ENCODE results near the gene LGALS1. TPM values are rescaled to one million over a fixed set of nuclear protein-coding genes. Genes with fewer than 3 reads are reported as not detected.

The LGALS1 gene
- total RNA-seq, 1 experiment from 2014 or later, result 1,080 TPM

DNA sequence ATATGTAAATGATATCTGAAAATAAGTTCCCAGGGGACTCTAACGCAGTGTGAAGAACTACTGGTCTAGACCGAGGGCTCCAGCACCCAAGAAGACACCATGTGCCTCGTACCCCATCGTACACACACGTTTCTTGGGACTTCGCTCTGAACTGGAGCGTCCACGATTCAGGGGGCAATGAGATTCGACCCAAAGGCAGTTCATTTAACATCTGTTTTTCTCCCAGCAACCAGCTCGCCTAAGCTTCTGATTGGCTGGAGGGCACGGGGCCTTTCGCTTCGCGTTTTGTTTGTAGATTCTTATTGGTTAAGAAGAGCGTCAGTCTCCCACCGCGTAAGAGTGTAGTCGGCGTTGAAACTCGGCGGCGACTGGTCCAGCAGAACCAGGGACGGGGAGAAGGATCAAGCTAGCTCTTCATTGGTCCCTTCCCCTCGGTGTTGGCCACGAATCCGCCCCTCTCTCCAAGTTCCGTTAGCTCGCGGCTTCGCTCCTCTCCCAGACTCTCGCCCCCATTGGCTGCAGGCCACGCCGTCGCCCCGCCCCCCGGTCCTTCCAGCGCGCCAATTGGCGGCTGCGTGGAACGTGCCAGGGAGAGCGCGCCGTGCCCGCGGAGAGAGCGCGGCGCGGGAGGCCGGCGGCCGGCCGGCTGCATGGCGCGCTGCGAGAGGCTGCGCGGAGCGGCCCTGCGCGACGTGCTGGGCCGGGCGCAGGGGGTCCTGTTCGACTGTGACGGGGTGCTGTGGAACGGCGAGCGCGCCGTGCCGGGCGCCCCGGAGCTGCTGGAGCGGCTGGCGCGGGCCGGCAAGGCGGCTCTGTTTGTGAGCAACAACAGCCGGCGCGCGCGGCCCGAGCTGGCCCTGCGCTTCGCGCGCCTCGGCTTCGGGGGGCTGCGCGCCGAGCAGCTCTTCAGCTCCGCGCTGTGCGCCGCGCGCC is 17.0 kb upstream of the LGALS1 start, which contains the start of gene PDXP:
TSS of gene PDXP (plus strand) at position 591 of the 933 bp plus-strand sequence. CDS start at position 651, 60 bp downstream.
- H3K79me2 ChIP-seq (ENCODE audit: insufficient read depth, low read length), result peaks cover 39% of the 10 kb centered on the region
- H3K4me2 ChIP-seq (ENCODE audit: low read length), result peak within 1 kb of the TSS; percentile 97
- H3K4me3 ChIP-seq (replicated peaks in 1 of 2; ENCODE audit: low read depth in 1 of 2, low read length in 2 of 2), result peak within 1 kb of the TSS; percentile 86 to 93
- BruUV-seq (replicated peaks), result no TSS peak
- CTCF ChIA-PET, result interaction anchor here (0.7 to 2.4 kb wide), 11 partner anchors 15 to 122 kb away, joined by 3 to 38 read pairs (median 5); partner anchors contain the start of gene LGALS1
- H3K4me1 ChIP-seq (ENCODE audit: control insufficient read depth in 1 of 2, insufficient read depth in 2 of 2, low read length in 2 of 2), result peaks cover 11 to 30% of the 10 kb centered on the region in 2 experiments; a peak in 3 of 4 replicates
- RAD21 ChIA-PET (ENCODE audit: low non-redundant PET in 1 of 2, low total read pairs in 2 of 2, uncharacterized antibody in 2 of 2, unreplicated experiment in 2 of 2), result interaction anchor here (0.5 to 1.3 kb wide), 7 partner anchors 10 to 483 kb away, joined by 3 to 5 read pairs (median 3); partner anchors contain the start of gene LGALS1 (in 1 of the 2)
- no peaks in the 10 kb centered on the region for H3K27me3 ChIP-seq (ENCODE audit: insufficient read depth, low read length)
- ATAC-seq (peak; percentile 96), DNase-seq (ENCODE audit: low read depth, low spot score) (peak; percentile 100)
- H3K27ac ChIP-seq (ENCODE audit: low read depth, low read length), result peak within 1 kb of the TSS; percentile 86
- no peak within 1 kb of the TSS for H2AFZ ChIP-seq (ENCODE audit: low read depth, low read length, poor library complexity, severe bottlenecking)
- POLR2A ChIA-PET, result interaction anchor here (0.6 to 3.6 kb wide), 18 partner anchors 9 to 149 kb away, joined by 3 to 71 read pairs (median 5); partner anchors contain the start of genes GCAT, GGA1, LGALS1 and NOL12
- peak within 1 kb of the TSS; percentile 88 for H3K9ac ChIP-seq (ENCODE audit: low read length)
- peaks cover 5 to 12% of the 10 kb centered on the region in 2 experiments; a peak in 2 of 4 replicates for H3K36me3 ChIP-seq (ENCODE audit: control insufficient read depth in 1 of 2, insufficient read depth in 2 of 2, low read length in 2 of 2)
- H4K20me1 ChIP-seq (ENCODE audit: insufficient read depth), result no peaks in the 10 kb centered on the region
- intact Hi-C loops (cut with micrococcal nuclease), result no loop called here
- no peaks in the 10 kb centered on the region for H3K9me3 ChIP-seq (ENCODE audit: control insufficient read depth in 1 of 2, insufficient read depth in 1 of 2, low read depth in 1 of 2, low read length in 2 of 2)
- TF ChIP-seq CTCF (IDR thresholded peaks at IDR 0.05 in 2 of 3, conservative IDR thresholded peaks at IDR 0.05 in 1 of 3; ENCODE audit: borderline replicate concordance in 1 of 3, insufficient read depth in 1 of 3, low read depth in 2 of 3, low read length in 2 of 3), result no peak
- TF ChIP-seq CEBPB (IDR thresholded peaks at IDR 0.05; ENCODE audit: low read depth), result no peak
- no peak for TF ChIP-seq YY1 (IDR thresholded peaks at IDR 0.05; ENCODE audit: extremely low read depth, insufficient replicate concordance, low read depth, low read length)
- TF ChIP-seq ATF3 (IDR thresholded peaks at IDR 0.05), result no peak
- TF ChIP-seq POLR2AphosphoS5 (IDR thresholded peaks at IDR 0.05; ENCODE audit: low read depth, low read length), result peak; percentile 65
- TF ChIP-seq TCF7L2 (IDR thresholded peaks at IDR 0.05; ENCODE audit: borderline replicate concordance, extremely low read depth, insufficient read depth, insufficient read length), result peak; percentile 10
- no peak for TF ChIP-seq FOSL1 (IDR thresholded peaks at IDR 0.05; ENCODE audit: low read depth)
- peak; percentile 79; the same call in 1 of the 2 replicates for TF ChIP-seq ZFX (IDR thresholded peaks at IDR 0.05)
- TF ChIP-seq SP1 (IDR thresholded peaks at IDR 0.05; ENCODE audit: low read depth), result peak; percentile 97
- TF ChIP-seq SIN3A (IDR thresholded peaks at IDR 0.05; ENCODE audit: low read depth), result peak; percentile 67; the same call in 1 of the 2 replicates
- TF ChIP-seq, protein P1, sequence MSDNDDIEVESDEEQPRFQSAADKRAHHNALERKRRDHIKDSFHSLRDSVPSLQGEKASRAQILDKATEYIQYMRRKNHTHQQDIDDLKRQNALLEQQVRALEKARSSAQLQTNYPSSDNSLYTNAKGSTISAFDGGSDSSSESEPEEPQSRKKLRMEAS (IDR thresholded peaks at IDR 0.05), result peak; percentile 90
- TF ChIP-seq EZH2phosphoT487 (IDR thresholded peaks at IDR 0.05; ENCODE audit: borderline replicate concordance), result no peak
- TF ChIP-seq, protein P2, sequence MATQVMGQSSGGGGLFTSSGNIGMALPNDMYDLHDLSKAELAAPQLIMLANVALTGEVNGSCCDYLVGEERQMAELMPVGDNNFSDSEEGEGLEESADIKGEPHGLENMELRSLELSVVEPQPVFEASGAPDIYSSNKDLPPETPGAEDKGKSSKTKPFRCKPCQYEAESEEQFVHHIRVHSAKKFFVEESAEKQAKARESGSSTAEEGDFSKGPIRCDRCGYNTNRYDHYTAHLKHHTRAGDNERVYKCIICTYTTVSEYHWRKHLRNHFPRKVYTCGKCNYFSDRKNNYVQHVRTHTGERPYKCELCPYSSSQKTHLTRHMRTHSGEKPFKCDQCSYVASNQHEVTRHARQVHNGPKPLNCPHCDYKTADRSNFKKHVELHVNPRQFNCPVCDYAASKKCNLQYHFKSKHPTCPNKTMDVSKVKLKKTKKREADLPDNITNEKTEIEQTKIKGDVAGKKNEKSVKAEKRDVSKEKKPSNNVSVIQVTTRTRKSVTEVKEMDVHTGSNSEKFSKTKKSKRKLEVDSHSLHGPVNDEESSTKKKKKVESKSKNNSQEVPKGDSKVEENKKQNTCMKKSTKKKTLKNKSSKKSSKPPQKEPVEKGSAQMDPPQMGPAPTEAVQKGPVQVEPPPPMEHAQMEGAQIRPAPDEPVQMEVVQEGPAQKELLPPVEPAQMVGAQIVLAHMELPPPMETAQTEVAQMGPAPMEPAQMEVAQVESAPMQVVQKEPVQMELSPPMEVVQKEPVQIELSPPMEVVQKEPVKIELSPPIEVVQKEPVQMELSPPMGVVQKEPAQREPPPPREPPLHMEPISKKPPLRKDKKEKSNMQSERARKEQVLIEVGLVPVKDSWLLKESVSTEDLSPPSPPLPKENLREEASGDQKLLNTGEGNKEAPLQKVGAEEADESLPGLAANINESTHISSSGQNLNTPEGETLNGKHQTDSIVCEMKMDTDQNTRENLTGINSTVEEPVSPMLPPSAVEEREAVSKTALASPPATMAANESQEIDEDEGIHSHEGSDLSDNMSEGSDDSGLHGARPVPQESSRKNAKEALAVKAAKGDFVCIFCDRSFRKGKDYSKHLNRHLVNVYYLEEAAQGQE (IDR thresholded peaks at IDR 0.05; ENCODE audit: low read depth), result no peak
- no peak for TF ChIP-seq EGR1 (IDR thresholded peaks at IDR 0.05; ENCODE audit: low read depth)
- TF ChIP-seq POLR2A (IDR thresholded peaks at IDR 0.05; ENCODE audit: borderline replicate concordance, extremely low read depth, insufficient read depth, insufficient read length), result peak; percentile 77
- H3K9me2 ChIP-seq (ENCODE audit: insufficient read depth), result no peaks in the 10 kb centered on the region

Data from HCT116 (cell line).